Measurements from ENCODE around the gene PLP2.

PLP2 gene

GRCh38 chrX:49153467-49153866, 18.2 kb upstream of the PLP2 start:
- Histone ChIP-seq H3K9me2 (replicated peaks; ENCODE audit: insufficient read depth, low read length) (no peaks in the 10 kb centered on the region), H3K36me3 (replicated peaks; ENCODE audit: insufficient read depth, low read length) (no peaks in the 10 kb centered on the region), H3F3A (ENCODE audit: insufficient read depth, low read length) (no peaks in the 10 kb centered on the region), H3K9me3 (replicated peaks; ENCODE audit: insufficient read depth, low read length) (no peaks in the 10 kb centered on the region), H3K27ac (ENCODE audit: low read length) (no peak overlapping the region), H3K4me1 (ENCODE audit: low read length) (no peaks in the 10 kb centered on the region), H3K9ac (ENCODE audit: low read length) (no peak overlapping the region), H3K4me2 (ENCODE audit: low read depth, low read length) (no peak overlapping the region), H4K20me1 (ENCODE audit: insufficient read depth, low read length) (no peaks in the 10 kb centered on the region), H3K27me3 (replicated peaks; ENCODE audit: insufficient read depth, low read length) (no peaks in the 10 kb centered on the region), H2AFZ (ENCODE audit: low read length) (no peak overlapping the region), H3K4me3 (ENCODE audit: low read length) (no peak overlapping the region), H3K79me2 (ENCODE audit: low read length) (no peaks in the 10 kb centered on the region)
- no peak for DNase-seq
- no peak for TF ChIP-seq EZH2 (optimal IDR thresholded peaks at IDR 0.05; ENCODE audit: low read depth, low read length)
- no peak for TF ChIP-seq CTCF (IDR thresholded peaks at IDR 0.05; ENCODE audit: low read length)
- TF ChIP-seq EZH2phosphoT487 (IDR thresholded peaks at IDR 0.05; ENCODE audit: low read length), result no peak

GRCh38 chrX:49155243-49155899, 16.3 kb upstream of the PLP2 start:
- no peaks in the 10 kb centered on the region for H3K9me3 ChIP-seq (replicated peaks; ENCODE audit: insufficient read depth, low read length)
- peak overlapping the region; percentile 65; the same call in 1 of the 2 replicates for H3K27ac ChIP-seq (ENCODE audit: low read length)
- no peak for TF ChIP-seq EZH2phosphoT487 (IDR thresholded peaks at IDR 0.05; ENCODE audit: low read length)
- no peak for TF ChIP-seq CTCF (IDR thresholded peaks at IDR 0.05; ENCODE audit: low read length)
- no peak for TF ChIP-seq EZH2 (optimal IDR thresholded peaks at IDR 0.05; ENCODE audit: low read depth, low read length)
- peak overlapping the region; percentile 75 for H3K4me3 ChIP-seq (ENCODE audit: low read length)
- H3K4me1 ChIP-seq (ENCODE audit: low read length), result no peaks in the 10 kb centered on the region
- H3F3A ChIP-seq (ENCODE audit: insufficient read depth, low read length), result no peaks in the 10 kb centered on the region
- no peaks in the 10 kb centered on the region for H3K36me3 ChIP-seq (replicated peaks; ENCODE audit: insufficient read depth, low read length)
- no peaks in the 10 kb centered on the region for H3K27me3 ChIP-seq (replicated peaks; ENCODE audit: insufficient read depth, low read length)
- H3K9me2 ChIP-seq (replicated peaks; ENCODE audit: insufficient read depth, low read length), result no peaks in the 10 kb centered on the region
- H2AFZ ChIP-seq (ENCODE audit: low read length), result peak overlapping the region; percentile 72; the same call in 1 of the 2 replicates
- DNase-seq, result peak; percentile 21
- peak overlapping the region; percentile 83 for H3K4me2 ChIP-seq (ENCODE audit: low read depth, low read length)
- H4K20me1 ChIP-seq (ENCODE audit: insufficient read depth, low read length), result no peaks in the 10 kb centered on the region
- peak overlapping the region; percentile 73; the same call in 1 of the 2 replicates for H3K9ac ChIP-seq (ENCODE audit: low read length)
- H3K79me2 ChIP-seq (ENCODE audit: low read length), result no peaks in the 10 kb centered on the region

DNA sequence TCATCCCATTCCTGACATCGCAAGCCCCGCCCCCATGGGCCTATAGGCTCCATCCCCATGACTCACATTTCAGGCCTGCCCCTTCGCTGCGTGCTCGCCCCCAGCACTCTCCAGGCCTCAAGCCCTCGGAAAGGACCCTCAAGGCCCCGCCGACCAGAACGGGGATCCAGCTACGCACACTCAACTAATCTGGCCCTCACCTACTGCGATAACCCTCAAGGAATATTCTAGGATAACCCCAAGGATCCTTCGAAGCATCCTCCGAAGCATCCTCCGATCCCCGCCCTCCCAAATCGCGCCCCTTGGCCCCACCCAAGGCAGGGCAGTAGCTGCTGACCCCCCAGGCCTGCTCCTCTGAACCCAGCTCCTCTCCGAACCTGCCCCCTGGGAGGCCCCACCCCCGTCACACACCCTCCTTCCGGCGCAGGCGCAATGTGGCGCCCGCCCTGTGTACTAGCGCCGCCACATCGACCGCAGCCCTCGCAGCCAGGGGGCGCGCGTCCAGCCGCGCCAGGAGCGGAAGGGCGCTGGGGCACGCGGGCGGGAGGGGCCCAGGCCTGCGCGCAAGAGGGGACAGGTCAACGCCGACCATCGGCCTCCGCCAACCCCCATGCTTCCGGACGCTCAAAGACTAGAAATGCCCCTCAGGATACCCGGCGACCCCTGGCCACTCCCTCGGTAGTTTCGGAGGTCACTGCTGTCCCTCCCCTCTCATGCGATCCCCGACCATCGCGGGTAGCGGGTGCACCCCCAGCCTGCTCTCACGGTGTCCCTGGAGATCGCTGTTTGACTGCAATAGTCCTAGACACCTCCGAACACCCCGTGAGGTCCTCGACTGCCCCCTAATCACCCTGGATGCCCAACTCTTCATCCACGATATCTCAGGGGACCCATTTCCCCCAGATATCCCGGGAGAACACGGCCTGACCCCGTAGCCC, 15.5 kb upstream of the PLP2 start:
- H4K20me1 ChIP-seq (ENCODE audit: insufficient read depth, low read length), result no peaks in the 10 kb centered on the region
- no peaks in the 10 kb centered on the region for H3F3A ChIP-seq (ENCODE audit: insufficient read depth, low read length)
- no peaks in the 10 kb centered on the region for H3K9me2 ChIP-seq (replicated peaks; ENCODE audit: insufficient read depth, low read length)
- peak overlapping the region; percentile 78 for H2AFZ ChIP-seq (ENCODE audit: low read length)
- no peaks in the 10 kb centered on the region for H3K9me3 ChIP-seq (replicated peaks; ENCODE audit: insufficient read depth, low read length)
- no peaks in the 10 kb centered on the region for H3K27me3 ChIP-seq (replicated peaks; ENCODE audit: insufficient read depth, low read length)
- peak; percentile 80 for DNase-seq
- H3K79me2 ChIP-seq (ENCODE audit: low read length), result no peaks in the 10 kb centered on the region
- H3K27ac ChIP-seq (ENCODE audit: low read length), result peak overlapping the region; percentile 65; the same call in 1 of the 2 replicates
- peak overlapping the region; percentile 73 for H3K9ac ChIP-seq (ENCODE audit: low read length)
- peak overlapping the region; percentile 83 for H3K4me2 ChIP-seq (ENCODE audit: low read depth, low read length)
- H3K36me3 ChIP-seq (replicated peaks; ENCODE audit: insufficient read depth, low read length), result no peaks in the 10 kb centered on the region
- no peaks in the 10 kb centered on the region for H3K4me1 ChIP-seq (ENCODE audit: low read length)
- H3K4me3 ChIP-seq (ENCODE audit: low read length), result peak overlapping the region; percentile 75
- peak; percentile 60 for TF ChIP-seq CTCF (IDR thresholded peaks at IDR 0.05; ENCODE audit: low read length)
- no peak for TF ChIP-seq EZH2phosphoT487 (IDR thresholded peaks at IDR 0.05; ENCODE audit: low read length)
